Measurements from ENCODE around the gene ZYX.

DNA sequence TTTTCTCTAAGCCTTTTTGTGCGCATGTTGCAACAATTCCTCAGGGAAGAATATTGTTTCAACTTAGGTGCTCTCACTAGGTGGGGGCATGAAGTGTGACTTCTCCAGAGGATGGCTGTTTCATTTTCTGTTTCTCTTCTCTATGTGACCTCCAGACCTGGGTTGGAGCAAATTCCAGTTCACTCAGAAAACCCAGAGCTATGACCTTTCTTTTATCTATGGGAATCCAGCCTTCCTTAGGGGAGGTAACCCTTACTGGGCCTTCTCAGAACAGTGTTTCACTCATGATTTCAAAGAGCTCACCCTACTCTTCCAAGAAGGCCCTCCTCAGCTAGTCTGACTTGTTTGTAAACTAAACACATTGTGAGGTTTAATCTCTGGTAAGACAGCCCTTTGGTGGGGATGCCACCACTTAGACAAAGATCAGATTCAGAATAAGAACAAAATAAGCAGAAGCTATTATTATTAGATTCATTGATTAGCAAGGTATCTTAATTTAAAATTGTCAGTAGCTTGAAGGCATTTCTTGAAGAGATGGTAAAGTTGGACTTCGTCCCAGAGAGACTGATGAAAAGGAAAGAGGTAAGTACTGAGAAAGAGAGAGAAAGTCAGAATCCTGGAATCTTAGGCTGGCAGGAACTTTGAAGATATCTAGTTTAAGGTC, 45.5 kb downstream of the ZYX start:
- TF ChIP-seq CHD4 (IDR thresholded peaks at IDR 0.05; ENCODE audit: insufficient read depth, insufficient replicate concordance, low read depth, low read length, poor library complexity, severe bottlenecking), result no peak
- no peak for TF ChIP-seq PCBP2 (IDR thresholded peaks at IDR 0.05; ENCODE audit: low read depth, low read length, poor library complexity, severe bottlenecking)
- peak; percentile 89 for TF ChIP-seq TEAD4 (IDR thresholded peaks at IDR 0.05; ENCODE audit: low read length)
- no peak for TF ChIP-seq TEAD4 (CRISPR knock-in tag; IDR thresholded peaks at IDR 0.05; ENCODE audit: borderline replicate concordance)
- no peak for TF ChIP-seq POLR2A (conservative IDR thresholded peaks at IDR 0.05)
- no peak for TF ChIP-seq ZNF561 (CRISPR knock-in tag; conservative IDR thresholded peaks at IDR 0.05)
- peak; percentile 15; the same call in 1 of the 2 replicates for TF ChIP-seq BHLHE40 (IDR thresholded peaks at IDR 0.05; ENCODE audit: low read length)
- TF ChIP-seq PHF21A (IDR thresholded peaks at IDR 0.05; ENCODE audit: borderline replicate concordance, low read depth), result no peak
- TF ChIP-seq JUND (IDR thresholded peaks at IDR 0.05; ENCODE audit: borderline replicate concordance, low read depth, low read length), result peak; percentile 55
- peak; percentile 68; the same call in 1 of the 3 replicates for TF ChIP-seq JUND (tag; IDR thresholded peaks at IDR 0.05; ENCODE audit: borderline replicate concordance, low read depth, low read length)
- TF ChIP-seq, protein P1, sequence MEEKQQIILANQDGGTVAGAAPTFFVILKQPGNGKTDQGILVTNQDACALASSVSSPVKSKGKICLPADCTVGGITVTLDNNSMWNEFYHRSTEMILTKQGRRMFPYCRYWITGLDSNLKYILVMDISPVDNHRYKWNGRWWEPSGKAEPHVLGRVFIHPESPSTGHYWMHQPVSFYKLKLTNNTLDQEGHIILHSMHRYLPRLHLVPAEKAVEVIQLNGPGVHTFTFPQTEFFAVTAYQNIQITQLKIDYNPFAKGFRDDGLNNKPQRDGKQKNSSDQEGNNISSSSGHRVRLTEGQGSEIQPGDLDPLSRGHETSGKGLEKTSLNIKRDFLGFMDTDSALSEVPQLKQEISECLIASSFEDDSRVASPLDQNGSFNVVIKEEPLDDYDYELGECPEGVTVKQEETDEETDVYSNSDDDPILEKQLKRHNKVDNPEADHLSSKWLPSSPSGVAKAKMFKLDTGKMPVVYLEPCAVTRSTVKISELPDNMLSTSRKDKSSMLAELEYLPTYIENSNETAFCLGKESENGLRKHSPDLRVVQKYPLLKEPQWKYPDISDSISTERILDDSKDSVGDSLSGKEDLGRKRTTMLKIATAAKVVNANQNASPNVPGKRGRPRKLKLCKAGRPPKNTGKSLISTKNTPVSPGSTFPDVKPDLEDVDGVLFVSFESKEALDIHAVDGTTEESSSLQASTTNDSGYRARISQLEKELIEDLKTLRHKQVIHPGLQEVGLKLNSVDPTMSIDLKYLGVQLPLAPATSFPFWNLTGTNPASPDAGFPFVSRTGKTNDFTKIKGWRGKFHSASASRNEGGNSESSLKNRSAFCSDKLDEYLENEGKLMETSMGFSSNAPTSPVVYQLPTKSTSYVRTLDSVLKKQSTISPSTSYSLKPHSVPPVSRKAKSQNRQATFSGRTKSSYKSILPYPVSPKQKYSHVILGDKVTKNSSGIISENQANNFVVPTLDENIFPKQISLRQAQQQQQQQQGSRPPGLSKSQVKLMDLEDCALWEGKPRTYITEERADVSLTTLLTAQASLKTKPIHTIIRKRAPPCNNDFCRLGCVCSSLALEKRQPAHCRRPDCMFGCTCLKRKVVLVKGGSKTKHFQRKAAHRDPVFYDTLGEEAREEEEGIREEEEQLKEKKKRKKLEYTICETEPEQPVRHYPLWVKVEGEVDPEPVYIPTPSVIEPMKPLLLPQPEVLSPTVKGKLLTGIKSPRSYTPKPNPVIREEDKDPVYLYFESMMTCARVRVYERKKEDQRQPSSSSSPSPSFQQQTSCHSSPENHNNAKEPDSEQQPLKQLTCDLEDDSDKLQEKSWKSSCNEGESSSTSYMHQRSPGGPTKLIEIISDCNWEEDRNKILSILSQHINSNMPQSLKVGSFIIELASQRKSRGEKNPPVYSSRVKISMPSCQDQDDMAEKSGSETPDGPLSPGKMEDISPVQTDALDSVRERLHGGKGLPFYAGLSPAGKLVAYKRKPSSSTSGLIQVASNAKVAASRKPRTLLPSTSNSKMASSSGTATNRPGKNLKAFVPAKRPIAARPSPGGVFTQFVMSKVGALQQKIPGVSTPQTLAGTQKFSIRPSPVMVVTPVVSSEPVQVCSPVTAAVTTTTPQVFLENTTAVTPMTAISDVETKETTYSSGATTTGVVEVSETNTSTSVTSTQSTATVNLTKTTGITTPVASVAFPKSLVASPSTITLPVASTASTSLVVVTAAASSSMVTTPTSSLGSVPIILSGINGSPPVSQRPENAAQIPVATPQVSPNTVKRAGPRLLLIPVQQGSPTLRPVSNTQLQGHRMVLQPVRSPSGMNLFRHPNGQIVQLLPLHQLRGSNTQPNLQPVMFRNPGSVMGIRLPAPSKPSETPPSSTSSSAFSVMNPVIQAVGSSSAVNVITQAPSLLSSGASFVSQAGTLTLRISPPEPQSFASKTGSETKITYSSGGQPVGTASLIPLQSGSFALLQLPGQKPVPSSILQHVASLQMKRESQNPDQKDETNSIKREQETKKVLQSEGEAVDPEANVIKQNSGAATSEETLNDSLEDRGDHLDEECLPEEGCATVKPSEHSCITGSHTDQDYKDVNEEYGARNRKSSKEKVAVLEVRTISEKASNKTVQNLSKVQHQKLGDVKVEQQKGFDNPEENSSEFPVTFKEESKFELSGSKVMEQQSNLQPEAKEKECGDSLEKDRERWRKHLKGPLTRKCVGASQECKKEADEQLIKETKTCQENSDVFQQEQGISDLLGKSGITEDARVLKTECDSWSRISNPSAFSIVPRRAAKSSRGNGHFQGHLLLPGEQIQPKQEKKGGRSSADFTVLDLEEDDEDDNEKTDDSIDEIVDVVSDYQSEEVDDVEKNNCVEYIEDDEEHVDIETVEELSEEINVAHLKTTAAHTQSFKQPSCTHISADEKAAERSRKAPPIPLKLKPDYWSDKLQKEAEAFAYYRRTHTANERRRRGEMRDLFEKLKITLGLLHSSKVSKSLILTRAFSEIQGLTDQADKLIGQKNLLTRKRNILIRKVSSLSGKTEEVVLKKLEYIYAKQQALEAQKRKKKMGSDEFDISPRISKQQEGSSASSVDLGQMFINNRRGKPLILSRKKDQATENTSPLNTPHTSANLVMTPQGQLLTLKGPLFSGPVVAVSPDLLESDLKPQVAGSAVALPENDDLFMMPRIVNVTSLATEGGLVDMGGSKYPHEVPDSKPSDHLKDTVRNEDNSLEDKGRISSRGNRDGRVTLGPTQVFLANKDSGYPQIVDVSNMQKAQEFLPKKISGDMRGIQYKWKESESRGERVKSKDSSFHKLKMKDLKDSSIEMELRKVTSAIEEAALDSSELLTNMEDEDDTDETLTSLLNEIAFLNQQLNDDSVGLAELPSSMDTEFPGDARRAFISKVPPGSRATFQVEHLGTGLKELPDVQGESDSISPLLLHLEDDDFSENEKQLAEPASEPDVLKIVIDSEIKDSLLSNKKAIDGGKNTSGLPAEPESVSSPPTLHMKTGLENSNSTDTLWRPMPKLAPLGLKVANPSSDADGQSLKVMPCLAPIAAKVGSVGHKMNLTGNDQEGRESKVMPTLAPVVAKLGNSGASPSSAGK (IDR thresholded peaks at IDR 0.05), result no peak
- TF ChIP-seq EGR1 (conservative IDR thresholded peaks at IDR 0.05), result no peak
- TF ChIP-seq RFX5 (IDR thresholded peaks at IDR 0.05; ENCODE audit: low read depth, low read length), result no peak
- TF ChIP-seq RNF2 (IDR thresholded peaks at IDR 0.05), result no peak
- TF ChIP-seq, protein P2, sequence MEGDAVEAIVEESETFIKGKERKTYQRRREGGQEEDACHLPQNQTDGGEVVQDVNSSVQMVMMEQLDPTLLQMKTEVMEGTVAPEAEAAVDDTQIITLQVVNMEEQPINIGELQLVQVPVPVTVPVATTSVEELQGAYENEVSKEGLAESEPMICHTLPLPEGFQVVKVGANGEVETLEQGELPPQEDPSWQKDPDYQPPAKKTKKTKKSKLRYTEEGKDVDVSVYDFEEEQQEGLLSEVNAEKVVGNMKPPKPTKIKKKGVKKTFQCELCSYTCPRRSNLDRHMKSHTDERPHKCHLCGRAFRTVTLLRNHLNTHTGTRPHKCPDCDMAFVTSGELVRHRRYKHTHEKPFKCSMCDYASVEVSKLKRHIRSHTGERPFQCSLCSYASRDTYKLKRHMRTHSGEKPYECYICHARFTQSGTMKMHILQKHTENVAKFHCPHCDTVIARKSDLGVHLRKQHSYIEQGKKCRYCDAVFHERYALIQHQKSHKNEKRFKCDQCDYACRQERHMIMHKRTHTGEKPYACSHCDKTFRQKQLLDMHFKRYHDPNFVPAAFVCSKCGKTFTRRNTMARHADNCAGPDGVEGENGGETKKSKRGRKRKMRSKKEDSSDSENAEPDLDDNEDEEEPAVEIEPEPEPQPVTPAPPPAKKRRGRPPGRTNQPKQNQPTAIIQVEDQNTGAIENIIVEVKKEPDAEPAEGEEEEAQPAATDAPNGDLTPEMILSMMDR (IDR thresholded peaks at IDR 0.05 in 2 of 3, conservative IDR thresholded peaks at IDR 0.05 in 1 of 3; ENCODE audit: insufficient read depth in 2 of 3, low read depth in 1 of 3, low read length in 3 of 3), result no peak
- no peak for TF ChIP-seq RAD21 (CRISPR knock-in tag; conservative IDR thresholded peaks at IDR 0.05 in 1 of 2, IDR thresholded peaks at IDR 0.05 in 1 of 2)

Measured in K562 (cell line).